HG02623 (cell line): ENCODE measurements around the gene SPPL2B.
"Not testable (repeated sequence)": the region's sequence is repeated elsewhere in the genome, so short reads cannot be mapped to it uniquely, and the experiment has no call there.

Experiments used
- ATAC-seq: cut with Tn5 transposase; IDR thresholded peaks from one replicate; pipeline ENCODE4 v1.9.1; 2021; ENCODE audit warnings: moderate library complexity; ENCODE audit not compliant: unreplicated experiment

Gene SPPL2B

DNA sequence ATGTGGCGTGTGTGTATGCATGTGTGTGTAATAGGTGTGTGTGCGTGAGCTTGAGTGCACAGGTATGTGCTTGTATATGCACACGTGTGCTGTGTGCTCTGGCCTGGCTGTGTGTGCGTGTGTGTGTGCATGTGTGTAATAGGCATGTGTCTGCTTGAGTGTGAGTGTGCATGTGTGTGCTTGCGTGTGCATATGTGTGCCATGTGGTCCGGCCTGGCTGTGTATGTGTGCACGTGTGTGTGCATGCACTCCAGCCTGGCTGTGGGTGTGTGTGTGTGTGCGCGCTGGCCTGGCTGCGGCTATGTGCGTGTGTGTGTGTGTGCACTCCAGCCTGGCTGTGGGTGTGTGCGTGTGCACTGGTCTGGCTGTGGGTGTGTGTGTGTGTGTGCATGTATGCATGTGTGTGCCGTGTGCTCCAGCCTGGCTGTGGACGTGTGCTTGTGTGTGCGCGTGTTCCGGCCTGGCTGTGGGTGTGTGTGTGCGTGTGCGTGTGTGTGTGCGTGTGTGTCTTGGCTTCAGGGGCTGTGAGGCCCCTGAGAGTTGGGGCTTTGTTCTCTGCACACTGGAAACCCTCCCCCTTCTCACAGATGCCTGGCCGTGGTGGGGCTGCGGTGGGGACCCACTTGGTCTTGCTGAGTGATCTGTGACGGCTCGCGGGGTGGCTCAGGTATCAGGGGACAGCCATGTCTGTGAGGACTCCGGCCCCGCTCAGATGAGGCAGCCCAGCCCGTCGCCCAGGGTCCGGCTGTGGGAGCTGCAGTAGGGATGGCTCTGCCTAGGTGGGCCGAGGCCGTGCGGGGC is 8.2 kb downstream of the SPPL2B start:
- no peak for ATAC-seq

DNA sequence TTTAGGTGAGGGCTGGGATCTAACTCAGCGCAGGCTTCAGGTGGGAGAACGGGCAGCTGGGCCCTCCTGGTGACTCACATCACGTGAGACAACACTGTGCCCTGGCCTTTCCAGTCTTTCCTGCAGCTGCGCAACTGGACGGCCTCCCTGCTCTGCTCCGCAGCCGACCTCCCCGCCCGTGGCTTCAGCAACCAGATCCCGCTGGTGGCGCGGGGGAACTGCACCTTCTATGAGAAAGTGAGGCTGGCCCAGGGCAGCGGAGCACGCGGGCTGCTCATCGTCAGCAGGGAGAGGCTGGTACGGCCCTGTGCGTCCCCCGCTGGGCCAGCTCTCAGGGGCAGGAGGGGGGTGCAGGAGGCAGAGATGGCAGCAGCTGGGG is 8.8 kb downstream of the SPPL2B start:
- no peak for ATAC-seq

DNA sequence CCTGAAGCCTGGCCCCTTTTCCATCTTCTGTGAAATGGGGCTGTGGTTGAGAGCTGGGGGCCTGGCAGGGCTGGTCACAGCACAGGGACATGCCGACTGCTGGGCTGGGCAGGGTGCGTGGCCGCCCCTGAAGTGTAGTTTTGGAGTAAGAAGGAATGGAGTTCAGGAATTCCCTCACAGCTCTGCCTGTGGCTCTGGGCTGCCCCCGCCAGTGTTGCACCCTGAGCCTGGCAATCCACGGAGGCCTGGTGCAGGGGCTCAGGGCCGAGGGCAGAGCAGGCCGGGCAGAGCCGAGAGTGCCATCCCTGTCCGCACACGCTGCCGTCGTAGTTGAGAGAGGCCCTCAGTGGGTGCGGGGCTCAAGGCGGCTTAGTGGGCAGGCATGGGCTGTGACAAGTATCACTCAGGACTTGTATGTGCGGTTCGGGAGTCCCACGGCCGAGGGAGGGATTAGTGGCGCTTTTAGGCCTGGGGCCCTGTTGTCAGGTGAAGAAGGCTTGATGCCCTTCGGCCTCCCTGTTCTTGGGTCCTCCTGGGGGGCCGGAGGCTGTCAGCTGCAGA is 9.7 kb downstream of the SPPL2B start:
- no peak for ATAC-seq

DNA sequence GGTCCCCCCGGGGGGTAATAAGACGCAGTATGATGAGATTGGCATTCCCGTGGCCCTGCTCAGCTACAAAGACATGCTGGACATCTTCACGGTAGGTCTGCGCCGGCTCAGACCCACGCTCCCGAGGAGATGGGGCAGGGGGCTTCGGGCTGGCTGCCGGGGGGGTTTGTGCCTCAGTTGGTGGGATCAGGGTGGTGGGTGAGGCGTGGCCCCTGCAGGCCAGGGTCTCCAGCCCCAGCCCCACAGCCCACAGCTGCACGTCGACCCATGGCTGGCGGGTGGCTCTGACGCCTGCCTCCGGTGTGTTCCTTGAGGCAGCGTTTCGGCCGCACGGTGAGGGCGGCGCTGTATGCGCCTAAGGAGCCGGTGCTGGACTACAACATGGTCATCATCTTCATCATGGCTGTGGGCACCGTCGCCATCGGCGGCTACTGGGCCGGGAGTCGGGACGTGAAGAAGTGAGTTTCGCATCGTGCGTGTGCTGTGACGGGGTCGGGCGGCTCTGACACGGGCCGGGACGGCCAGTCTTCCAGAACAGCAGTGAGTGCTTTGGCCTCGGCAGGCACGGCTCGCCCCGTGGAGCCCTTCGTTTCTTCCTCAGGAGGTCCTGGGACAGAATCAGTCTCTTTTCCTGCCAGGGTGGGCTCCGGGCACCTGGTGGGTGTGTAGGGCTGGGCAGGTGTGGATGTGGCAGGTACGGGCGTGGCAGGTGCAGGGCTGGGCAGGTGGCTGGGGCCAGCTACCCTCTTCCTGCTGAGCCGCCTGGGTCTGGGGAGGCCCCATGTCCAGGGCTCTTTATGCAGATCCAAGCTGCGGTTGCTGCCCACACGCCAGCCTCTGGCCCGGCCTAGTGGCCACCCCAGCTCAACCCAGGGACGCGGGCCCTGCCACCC is 10.5 kb downstream of the SPPL2B start:
- ATAC-seq = no peak

DNA sequence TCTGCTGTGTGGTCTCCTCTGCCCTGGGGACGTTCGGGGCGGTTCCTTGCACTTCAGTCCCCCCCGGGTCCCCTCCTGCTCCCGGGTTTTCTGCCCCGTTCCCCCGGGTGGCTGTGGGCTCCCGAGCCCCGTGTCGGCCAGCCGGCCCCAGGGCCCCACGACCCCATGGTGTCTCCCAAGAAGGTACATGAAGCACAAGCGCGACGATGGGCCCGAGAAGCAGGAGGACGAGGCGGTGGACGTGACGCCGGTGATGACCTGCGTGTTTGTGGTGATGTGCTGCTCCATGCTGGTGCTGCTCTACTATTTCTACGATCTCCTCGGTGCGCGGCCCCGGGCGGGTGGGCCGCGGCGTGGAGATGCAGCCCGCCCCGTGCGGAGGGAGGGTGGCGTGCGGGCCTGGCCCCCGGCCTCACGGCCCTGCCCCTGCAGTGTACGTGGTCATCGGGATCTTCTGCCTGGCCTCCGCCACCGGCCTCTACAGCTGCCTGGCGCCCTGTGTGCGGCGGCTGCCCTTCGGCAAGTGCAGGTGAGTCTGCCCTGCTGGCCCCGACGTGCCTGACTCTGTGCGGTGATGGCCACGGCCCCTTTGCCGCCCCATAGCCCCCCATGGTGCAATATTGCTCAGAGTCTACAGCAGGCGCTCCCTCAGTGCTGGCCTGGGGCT is 11.3 kb downstream of the SPPL2B start:
- no peak for ATAC-seq

DNA sequence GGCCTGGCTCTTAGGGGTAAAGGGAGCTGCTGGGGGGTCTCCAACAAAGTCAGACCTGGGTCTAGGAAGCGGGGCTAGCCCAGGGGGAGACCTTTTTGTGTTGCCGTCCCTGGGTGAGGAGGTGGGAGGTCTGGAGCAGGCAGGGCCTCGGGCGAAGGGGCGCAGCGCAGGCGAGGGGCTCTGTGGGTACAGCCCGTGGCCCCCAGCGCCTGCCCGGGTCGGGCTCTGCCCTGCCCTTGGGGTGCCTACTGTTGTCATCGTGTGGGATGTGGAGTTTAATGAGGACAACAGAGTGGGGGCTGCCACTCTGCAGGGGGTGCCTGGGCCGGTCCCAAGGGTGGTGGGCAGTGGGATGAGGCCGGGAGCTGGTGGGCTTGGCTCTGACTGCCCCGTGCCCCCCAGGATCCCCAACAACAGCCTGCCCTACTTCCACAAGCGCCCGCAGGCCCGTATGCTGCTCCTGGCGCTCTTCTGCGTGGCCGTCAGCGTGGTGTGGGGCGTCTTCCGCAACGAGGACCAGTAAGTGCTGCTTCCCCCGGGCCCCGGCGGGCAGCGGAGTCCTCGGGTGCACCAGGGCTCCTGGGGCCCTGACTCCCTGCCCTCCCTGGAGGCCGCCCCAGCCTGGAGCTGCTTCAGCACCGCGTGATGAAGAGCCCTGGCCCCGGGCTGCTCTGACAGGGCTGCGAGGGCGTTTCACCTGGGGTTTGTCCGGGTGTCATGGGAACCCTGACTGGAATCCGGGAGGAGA is 12.2 kb downstream of the SPPL2B start:
- ATAC-seq = no peak

DNA sequence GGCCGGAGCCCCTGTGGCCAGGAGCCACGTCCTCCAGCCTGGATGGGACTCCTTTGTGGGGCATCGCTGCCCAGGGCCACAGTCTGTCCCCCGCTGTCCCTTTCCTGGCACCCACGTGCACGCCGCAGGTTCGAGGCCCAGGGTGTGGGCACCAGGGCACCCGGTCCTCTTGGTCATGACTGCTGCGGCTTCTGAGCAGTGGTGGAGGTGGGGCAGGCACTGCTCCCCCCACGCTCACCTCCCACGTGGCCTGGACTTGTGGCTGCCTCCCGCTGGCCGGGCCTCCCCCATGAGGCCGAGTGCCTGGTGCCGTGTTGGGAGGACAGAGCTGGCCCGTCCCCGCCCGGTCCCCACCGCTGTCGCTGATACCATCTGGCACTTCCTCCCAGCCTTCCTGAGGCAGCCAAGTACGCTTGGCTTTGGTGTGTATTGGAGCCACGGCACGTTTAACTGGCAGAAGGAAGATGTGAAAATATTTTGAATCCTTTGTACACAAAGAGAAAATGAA is 12.8 kb downstream of the SPPL2B start:
- no peak for ATAC-seq

DNA sequence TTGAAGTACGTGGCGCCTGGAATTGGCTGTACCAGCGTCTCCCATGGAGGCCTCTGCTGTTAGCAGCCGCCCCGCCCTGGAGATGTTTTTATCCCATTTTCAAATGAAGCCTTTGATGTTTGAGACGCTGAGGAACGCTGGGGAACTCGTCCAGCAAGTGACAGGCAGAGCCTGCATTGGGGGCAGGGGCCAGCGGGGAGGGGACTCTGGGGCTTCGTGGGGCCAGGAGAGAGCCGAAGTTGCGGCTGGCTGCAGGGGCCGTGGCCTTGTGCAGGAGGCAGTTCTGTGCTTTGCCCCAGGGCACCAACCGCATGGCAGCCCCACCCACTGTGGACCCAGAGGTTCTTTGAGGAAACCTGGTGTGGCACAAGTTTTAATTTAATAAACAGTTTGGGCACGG is 13.5 kb downstream of the SPPL2B start:
- ATAC-seq = no peak

DNA sequence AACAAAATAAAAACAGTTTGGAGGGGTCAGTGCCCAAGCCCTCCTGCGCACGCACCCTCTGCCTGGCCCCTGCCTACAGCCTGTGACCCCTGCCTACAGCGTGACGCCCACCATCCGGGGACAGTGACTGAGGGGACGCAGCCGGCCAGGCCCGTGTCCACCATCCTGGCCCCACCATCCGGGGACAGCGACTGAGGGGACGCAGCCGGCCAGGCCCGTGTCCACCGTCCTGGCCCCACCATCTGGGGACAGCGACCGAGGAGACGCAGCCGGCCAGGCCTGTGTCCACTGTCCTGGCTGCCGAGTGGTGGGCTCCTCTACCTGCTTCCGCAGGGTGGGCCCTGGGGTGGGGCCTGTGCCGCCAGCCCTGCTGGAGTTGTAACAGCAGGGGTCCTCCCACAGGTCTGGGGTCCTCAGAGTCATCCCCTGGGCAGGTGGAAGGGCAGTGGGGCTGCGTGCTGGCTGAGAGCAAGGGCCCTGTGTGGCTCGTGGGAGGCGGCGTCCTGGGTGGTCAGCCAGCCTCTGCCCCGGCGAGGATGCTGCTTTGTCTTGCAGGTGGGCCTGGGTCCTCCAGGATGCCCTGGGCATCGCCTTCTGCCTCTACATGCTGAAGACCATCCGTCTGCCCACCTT is 14.3 kb downstream of the SPPL2B start:
- no peak for ATAC-seq

DNA sequence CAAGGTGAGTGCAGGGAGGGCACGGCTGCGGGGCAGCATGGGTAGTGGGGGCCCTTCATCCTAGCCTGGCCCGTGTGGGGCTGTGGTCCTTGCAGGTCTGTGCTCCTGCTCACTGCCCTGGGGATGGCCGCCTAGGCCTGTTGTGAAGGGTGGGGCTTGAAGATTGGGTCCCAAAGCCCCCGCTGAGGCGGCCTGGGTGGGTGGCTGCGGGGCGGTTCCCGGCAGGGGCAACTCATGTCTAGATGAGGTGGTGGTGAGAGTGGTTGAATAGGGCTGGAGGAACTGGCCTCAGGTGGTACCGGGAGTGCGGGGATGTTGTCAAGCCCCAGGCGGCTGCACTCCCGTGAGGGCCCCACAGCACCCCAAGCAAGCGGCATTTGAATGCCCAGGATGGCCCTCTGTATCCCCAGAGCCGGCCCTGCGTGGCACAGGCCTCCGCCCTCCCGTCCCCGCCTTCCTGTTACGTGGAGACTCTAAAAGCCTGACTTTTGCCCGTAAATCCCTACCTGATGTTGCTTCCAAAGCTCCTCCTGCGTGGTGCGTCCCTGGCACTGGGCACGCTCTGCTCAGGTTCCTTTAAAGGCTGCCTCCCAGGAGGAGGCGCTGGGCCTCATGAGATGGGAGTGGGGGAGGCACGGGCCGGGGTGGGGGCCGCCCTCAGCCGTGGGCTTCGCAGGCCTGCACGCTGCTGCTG is 15.0 kb downstream of the SPPL2B start:
- no peak for ATAC-seq

DNA sequence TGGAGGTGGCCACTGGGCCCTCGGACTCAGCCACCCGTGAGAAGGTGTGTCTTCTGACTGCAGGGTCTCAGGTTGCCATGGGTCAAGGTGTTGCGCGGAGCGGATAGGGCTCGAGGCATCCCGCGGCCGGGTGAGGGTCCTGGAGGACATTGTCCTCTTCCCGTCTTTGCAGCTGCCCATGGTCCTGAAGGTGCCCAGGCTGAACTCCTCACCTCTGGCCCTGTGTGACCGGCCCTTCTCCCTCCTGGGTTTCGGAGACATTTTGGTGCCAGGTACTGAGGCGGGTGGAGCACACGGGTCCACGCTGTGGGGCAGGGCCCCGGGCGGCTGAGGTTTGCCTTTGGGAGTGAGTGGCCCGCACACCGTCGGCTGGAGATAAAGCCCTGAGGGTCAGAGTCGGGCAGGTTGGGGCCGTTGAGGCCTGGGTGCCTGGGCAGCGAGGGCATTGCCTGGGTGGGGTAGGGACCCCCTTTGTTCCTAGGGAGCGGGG is 15.9 kb downstream of the SPPL2B start:
- ATAC-seq = no peak

DNA sequence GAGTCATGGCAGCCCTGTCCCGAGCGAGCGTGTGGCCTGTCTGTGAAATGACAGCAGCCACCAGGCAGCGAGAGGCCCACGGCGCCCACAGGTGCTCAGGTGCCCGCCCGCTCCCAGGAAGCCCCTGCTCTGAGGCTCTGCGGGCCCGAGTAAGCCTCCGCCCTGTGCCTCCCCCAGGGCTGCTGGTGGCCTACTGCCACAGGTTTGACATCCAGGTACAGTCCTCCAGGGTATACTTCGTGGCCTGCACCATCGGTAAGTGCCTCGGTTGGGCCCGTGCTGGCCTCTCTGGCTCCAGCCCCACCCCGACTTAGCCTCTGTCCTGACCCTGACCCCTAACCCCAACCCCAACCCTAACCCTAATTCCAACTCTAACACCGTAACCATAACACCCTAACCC is 16.6 kb downstream of the SPPL2B start:
- no peak for ATAC-seq

DNA sequence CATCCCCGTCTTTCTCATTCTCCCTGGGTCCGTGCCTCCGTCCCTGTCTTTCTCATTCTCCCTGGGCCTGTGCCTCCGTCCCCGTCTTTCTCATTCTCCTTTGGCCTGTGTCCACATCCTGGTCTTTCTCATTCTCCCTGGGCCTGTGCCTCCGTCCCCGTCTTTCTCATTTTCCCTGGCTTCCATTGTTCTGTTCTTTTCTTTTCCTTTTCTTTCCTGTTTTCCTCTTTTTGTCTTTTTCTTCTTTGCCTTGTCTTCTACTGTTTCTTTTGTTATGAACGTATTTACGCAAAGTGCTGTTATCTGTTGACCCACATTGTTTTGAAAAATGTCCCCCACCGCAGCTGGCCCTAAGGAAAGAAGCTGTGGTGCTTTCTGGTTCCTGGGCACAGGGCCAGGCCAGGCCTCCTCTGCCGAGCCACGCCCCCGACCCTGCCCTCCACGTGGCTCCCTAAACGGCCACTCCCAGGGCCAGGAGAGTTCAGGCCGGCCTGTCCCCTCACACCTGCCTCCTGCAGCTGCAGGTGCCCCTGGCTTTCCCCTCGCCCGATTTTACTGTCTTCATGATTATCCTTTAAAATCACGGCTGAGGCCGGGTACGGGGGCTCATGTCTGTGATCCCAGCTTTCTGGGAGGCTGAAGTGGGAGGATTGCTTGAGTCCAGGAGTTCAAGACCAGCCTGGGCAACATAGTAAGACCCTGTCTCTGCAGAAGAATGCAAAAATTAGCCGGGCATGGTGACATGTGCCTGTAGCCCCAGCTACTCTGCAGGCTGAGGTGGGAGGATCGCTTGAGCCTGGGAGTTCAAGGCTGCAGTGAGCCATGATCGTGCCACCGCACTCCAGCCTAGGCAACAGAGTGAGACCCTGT is 17.5 kb downstream of the SPPL2B start:
- ATAC-seq = no peak

DNA sequence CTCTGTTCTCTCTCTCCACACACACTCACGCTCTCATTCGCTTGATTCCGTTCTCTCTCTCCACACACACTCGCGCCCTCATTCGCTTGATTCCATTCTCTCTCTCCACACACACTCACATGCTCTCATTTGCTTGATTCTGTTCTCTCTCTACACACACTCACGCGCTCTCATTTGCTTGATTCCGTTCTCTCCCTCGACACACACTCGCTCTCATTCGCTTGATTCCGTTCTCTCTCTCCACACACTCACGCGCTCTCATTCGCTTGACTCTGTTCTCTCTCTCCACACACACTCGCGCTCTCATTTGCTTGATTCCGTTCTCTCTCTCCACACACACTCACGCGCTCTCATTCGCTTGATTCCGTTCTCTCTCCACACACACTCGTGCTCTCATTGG is 21.3 kb downstream of the SPPL2B start:
- not testable (repeated sequence) for ATAC-seq

DNA sequence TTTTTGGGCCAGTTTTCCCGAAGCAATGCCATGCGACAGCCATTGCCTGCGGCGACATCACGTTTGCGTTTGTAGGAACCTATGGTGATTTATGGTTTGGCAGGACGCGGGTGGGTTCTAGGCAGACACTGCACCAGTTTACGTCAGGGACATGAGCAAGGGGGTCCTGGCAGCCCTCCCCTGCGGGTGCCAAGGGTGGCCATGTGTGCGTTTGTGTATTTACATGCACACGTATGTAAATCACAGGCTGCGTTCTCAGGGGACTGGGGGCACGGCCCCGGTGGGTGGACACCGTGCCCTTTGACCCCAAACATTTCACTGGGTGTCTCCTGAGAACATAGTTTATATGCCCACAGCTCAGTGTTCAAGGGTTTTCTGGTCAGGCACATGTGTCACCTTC is 22.2 kb downstream of the SPPL2B start:
- no peak for ATAC-seq

DNA sequence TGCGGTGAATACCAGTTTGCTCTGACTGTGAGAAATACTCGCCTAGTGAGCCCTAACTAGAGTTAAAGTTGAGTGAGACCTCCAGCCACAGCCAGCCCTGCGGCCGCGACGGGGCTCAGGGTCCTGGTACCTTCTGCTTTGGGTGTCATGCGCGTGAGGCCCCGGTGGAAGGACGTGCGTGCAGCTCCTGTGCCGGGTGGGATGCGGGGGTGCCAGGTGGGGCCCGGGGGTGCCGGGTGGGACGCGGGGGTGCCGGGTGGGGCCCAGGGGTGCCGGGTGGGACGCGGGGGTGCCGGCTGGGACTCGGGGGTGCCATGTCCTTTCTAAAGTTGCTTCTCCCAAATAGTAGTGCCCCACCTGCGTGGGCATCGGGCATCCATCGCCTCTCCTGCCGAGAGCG is 23.1 kb downstream of the SPPL2B start:
- no peak for ATAC-seq

DNA sequence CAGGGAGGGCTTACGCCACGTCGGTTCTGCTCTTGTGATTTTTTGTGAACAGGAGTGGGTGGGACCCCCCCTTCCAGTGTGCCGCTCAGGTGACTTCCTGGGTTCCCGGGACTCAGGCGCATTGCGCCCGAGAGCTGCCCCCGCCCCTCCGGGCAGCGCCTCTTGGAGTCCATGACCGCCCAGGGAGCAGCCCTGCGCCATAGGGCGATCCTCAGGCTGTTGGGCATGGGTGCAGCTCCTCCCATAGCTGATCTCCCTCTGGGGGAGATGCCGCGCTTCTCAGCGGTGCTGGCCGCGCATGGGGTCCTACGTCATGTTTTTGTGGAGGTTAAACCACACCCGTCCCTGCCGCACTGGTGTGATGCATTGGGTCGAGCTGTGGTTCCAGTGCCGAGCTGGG is 23.6 kb downstream of the SPPL2B start:
- no peak for ATAC-seq

DNA sequence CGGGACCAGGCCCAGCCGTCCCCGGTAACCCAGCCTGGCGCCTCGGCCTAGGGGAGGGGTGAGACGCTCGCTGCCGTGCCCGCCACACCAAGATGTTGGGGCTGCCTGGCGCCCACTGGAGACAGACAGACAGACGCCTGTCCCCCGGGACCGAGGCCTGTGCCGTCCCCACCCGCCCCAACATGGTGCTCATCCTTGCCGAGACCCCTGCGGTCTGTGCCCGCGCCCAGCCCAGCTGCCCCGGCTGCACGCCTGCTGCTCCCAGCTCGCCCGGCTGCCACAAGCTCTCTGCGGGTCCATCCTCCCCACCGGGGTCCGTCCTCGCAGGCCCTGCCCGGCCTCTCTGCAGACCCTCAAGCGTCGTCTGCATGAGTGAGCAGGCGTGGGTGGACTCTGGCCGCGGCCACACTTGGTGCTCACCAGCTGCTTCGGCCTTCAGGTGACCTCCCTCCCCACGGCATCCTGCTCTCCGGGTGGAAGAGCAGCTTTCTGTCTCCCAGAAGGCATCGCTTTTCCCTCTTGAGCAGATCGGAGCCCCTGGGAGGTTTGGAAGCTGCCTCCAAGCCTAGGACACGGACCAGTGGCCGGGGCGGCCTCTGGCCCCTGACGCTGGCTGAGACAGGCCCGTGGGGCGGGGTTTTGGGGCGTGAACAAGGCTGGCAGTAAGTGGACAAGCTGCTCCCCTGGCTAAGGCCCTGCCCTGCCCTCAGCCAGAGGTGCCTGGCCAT is 24.8 kb downstream of the SPPL2B start:
- no peak for ATAC-seq
